RPMI8226 (cell line): ENCODE measurements around the gene EIF5A.

Experiments used
- DNase-seq: peaks from one replicate; pipeline ENCODE4 v3.0.0-alpha.2; 2015

EIF5A gene

GRCh38 chr17:7357381-7357780 lies 50.0 kb downstream of the EIF5A start:
- DNase-seq, result no peak

GRCh38 chr17:7361906-7362305 lies 54.5 kb downstream of the EIF5A start:
- DNase-seq, result no peak
